Thyroid gland (tissue), 4 donors: ENCODE results near the gene GPHA2. TPM values are rescaled to one million over a fixed set of nuclear protein-coding genes. Genes with fewer than 3 reads are reported as not detected.
A peak's percentile ranks its signal among the peaks of the same experiment; 100 is the strongest.

Experiments used
- DNase-seq, 2 donors: peaks; one replicate each; pipeline ENCODE4 v3.0.0-alpha.2; 2019
- H3K27ac ChIP-seq, 3 donors: fragments of 200-600 bp; sonication (generic); 1 replicate in 2 of 3; 2 replicates in 1 of 3; pipeline ENCODE4 v1.5.1; 2016 to 2019; ENCODE audit warnings: mild to moderate bottlenecking in 1 of 3, moderate library complexity in 1 of 3
- H3K27me3 ChIP-seq: fragments of 200-600 bp; sonication (generic); one replicate; pipeline ENCODE4 v1.5.1; 2019
- H3K36me3 ChIP-seq, 2 donors: fragments of 200-600 bp; sonication (generic); one replicate each; pipeline ENCODE4 v1.5.1; 2016 to 2019
- H3K4me1 ChIP-seq, 2 donors: fragments of 200-600 bp; sonication (generic); one replicate each; pipeline ENCODE4 v1.5.1; 2017 to 2019
- H3K4me3 ChIP-seq, 3 donors: fragments of 200-600 bp; sonication (generic); replicated peaks in 1 of 3; 1 replicate in 2 of 3; 2 replicates in 1 of 3; pipeline ENCODE4 v1.5.1; 2016; ENCODE audit warnings: mild to moderate bottlenecking in 1 of 3
- H3K9me3 ChIP-seq: fragments of 200-600 bp; sonication (generic); one replicate; pipeline ENCODE4 v1.5.1; 2017
- CTCF ChIP-seq, 6 experiments: fragments of 200-600 bp in 3 of 6; fragments of 450-650 bp in 3 of 6; sonication (generic) in 3 of 6; IDR thresholded peaks; one replicate each; pipeline ENCODE4 v1.5.1; 2016 to 2019; ENCODE audit warnings: antibody characterized with exemption in 6 of 6, mild to moderate bottlenecking in 2 of 6, inconsistent platforms in 1 of 6, moderate library complexity in 1 of 6
- POLR2A ChIP-seq, 2 donors: fragments of 450-650 bp; IDR thresholded peaks; one replicate each; pipeline ENCODE4 v1.6.1; 2017; ENCODE audit warnings: antibody characterized with exemption in 2 of 2, mild to moderate bottlenecking in 2 of 2, moderate library complexity in 1 of 2
- WGBS, 2 donors: methylation state at CpG; one replicate each; pipeline ENCODE4 v1.1.5; 2017; 5-methylcytosine and 5-hydroxymethylcytosine counted together
- intact Hi-C: fragments of 100-400 bp; cut with DNase I; formaldehyde crosslinking; loops from one replicate; pipeline ENCODE4 v1.15.1; 2023
- microRNA counts, 2 donors: library from miRNA; unstranded; fragments of <30 nt; microRNA quantifications; one replicate each; lab custom pipeline; 2016 to 2017
- microRNA-seq: library from miRNA; unstranded; fragments of <30 nt; microRNA quantifications from one replicate; pipeline ENCODE4, GENCODE V29; 2016
- small RNA-seq: library from RNA; depleted of rRNA; stranded (forward); fragments of <200 nt; gene quantifications from one replicate; pipeline ENCODE3, GENCODE V24; 2016
- total RNA-seq, 4 donors: library from RNA; depleted of rRNA; stranded (reverse); fragments of >200 nt; gene quantifications; one replicate each; pipeline ENCODE4 v1.2.3, GENCODE V29; 2016

Gene GPHA2
- total RNA-seq, 4 donors from 2014 or later = 0.94 TPM; not detected in 3

DNA sequence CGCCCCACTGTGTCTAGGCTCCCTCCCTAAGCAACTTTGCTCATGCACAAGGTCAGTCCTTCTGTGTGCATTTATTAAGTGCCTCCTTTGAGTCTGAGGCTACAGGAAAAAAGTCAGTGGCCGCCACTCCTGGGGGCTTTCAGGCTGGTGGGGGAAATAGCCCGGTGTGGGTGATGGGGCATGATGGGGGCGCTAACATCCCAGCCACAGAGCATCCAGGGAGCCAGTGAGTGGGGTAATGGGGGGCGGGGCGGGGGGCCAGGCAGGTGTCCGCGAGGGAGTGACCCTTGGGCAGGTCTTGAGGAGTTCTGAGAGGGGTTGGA, 47.3 kb downstream of the GPHA2 start:
- WGBS, 2 donors = 49 to 56% methylated on average over 2 to 5 of the region's 8 CpGs
- H3K4me1 ChIP-seq = peaks cover 3 to 16% of the 10 kb centered on the region in 2 donors
- TF ChIP-seq CTCF (IDR thresholded peaks at IDR 0.05) = no peak
- no peak for TF ChIP-seq POLR2A (IDR thresholded peaks at IDR 0.05)
- no peaks in the 10 kb centered on the region for H3K36me3 ChIP-seq
- H3K4me3 ChIP-seq = no peak overlapping the region
- H3K27me3 ChIP-seq = no peaks in the 10 kb centered on the region
- intact Hi-C loops = no loop called here
- no peaks in the 10 kb centered on the region for H3K9me3 ChIP-seq
- no peak for DNase-seq
- no peak overlapping the region for H3K27ac ChIP-seq

DNA sequence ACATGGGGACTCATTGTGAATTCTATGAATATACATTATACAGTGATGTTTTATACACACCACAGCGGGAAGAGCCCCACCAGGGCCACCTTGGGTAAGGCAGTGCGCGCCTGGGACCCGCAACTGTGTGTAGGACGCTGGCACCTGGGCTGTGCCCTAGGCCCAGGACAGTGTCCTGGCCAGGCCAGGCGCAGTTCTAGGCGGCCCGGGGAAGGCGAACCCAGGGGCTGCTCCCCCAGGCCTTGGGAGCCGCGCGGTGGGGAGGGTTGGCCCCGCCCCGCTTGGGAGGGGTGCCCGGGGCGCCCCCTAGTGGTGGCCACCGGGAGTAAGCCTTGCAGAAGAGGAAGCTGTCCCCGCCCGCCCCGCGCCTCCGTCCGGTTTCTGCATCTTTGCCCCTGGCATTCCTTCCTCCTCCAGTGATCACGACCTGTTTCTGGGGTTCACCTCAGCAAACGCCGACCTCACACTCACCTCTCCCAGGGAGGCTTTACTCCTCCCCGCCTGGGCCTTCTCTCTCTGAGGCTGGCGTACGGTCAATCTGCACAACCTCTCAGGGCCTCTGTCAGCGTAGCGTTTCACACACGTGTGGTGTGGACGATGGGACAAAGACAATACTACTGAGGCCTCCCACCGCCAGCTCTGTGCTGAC, 47.8 kb downstream of the GPHA2 start:
- Histone ChIP-seq H3K36me3 (no peaks in the 10 kb centered on the region), H3K9me3 (no peaks in the 10 kb centered on the region), H3K4me1 (peaks cover 3 to 16% of the 10 kb centered on the region in 2 donors), H3K27me3 (no peaks in the 10 kb centered on the region), H3K27ac (no peak overlapping the region), H3K4me3 (no peak overlapping the region)
- peak; percentile 72 to 80 for DNase-seq
- intact Hi-C loops = no loop called here
- peak; percentile 78 to 100 (median 93) for TF ChIP-seq CTCF (IDR thresholded peaks at IDR 0.05)
- no peak for TF ChIP-seq POLR2A (IDR thresholded peaks at IDR 0.05)
- WGBS, 2 donors = 17 to 18% methylated on average over 23 to 33 of the region's 34 CpGs

DNA sequence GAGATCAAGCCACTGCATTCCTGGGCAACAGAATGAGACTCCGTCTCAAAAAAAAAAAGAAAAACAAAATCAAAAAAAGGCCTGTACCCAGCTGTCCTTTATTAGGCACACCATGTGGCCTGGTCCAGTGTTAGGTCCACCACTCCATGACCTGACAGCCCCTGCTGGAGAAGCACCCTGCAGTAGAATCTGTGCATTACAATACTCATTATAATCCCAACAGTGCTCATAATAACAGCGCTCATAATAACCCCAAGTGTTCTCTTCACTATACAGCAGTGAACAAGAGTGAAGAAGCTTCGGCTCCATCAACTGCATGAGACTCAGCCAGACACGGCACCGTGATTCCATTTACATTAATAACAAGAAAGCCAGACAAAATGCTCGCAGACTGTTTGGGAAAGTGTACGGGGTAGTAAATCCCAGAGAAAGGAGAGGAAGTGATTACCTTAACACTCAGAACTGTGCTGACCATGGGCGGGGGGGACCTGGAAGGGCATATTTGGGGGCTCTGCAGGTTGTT, 48.4 kb downstream of the GPHA2 start:
- no peaks in the 10 kb centered on the region for H3K27me3 ChIP-seq
- no peaks in the 10 kb centered on the region for H3K36me3 ChIP-seq
- H3K4me3 ChIP-seq = no peak overlapping the region
- intact Hi-C loops = no loop called here
- peaks cover 3 to 16% of the 10 kb centered on the region in 2 donors for H3K4me1 ChIP-seq
- 83 to 91% methylated on average over 8 of the region's 8 CpGs for WGBS, 2 donors
- DNase-seq = no peak
- no peaks in the 10 kb centered on the region for H3K9me3 ChIP-seq
- H3K27ac ChIP-seq = no peak overlapping the region
- TF ChIP-seq CTCF (IDR thresholded peaks at IDR 0.05) (no peak), POLR2A (IDR thresholded peaks at IDR 0.05) (no peak)

- Histone ChIP-seq H3K27me3 (no peaks in the 10 kb centered on the region), H3K36me3 (no peaks in the 10 kb centered on the region), H3K4me1 (peaks cover 3 to 16% of the 10 kb centered on the region in 2 donors), H3K9me3 (no peaks in the 10 kb centered on the region), H3K4me3 (no peak overlapping the region), H3K27ac (no peak overlapping the region)
- TF ChIP-seq CTCF (IDR thresholded peaks at IDR 0.05) (no peak), POLR2A (IDR thresholded peaks at IDR 0.05) (no peak)
- WGBS, 2 donors = 84 to 89% methylated on average over 15 of the region's 15 CpGs
- no peak for DNase-seq
- intact Hi-C loops = no loop called here
Observed at GRCh38 chr11:64885367-64886286, 50.1 kb downstream of the GPHA2 start.

MicroRNAs within 50 kb of the gene (microRNA counts, 767-probe panel; counts per million panel counts)
- 2,296 to 3,722 counts per million in 2 donors for microRNA hsa-miR-192-5p (lab: Ali Mortazavi, UCI)

Small RNA genes within 50 kb of the gene (microRNA-seq; reads per million reads assigned to microRNA genes)
- gene MIR6749 (not detected), gene MIR6750 (not detected)

Small RNA genes within 50 kb of the gene (small RNA-seq; reads per million reads assigned to genes)
- gene MIR6749 = not detected
- not detected for gene MIR6750

Other genes with a start within 250 kb of the GPHA2 start
- 10 to 100 TPM in 1 of 4 donors, 1 to 10 TPM in 3; 2.0 to 12.3 (median 4.8) TPM for gene NRXN2, start 212.7 kb downstream of the GPHA2 start, total RNA-seq
- gene RASGRP2, start 191.8 kb downstream of the GPHA2 start, total RNA-seq = 1 to 10 TPM; 2.8 to 8.9 (median 6.6) TPM
- gene PYGM, start 175.9 kb downstream of the GPHA2 start, total RNA-seq = 10 to 100 TPM in 1 of 4 donors, 1 to 10 TPM in 3; 4.3 to 14.8 (median 6.7) TPM
- gene SF1, start 157.4 kb downstream of the GPHA2 start, total RNA-seq = 100 to 1,000 TPM; 171 to 419 (median 297) TPM
- 10 to 100 TPM; 35.5 to 77.8 (median 37.5) TPM for gene MAP4K2, start 132.7 kb downstream of the GPHA2 start, total RNA-seq
- 10 to 100 TPM; 23.5 to 31.5 (median 25.1) TPM for gene MEN1, start 125.3 kb downstream of the GPHA2 start, total RNA-seq
- gene CDC42BPG, start 91.2 kb downstream of the GPHA2 start, total RNA-seq = 10 to 100 TPM in 2 of 4 donors, 1 to 10 TPM in 2; 7.8 to 13.9 (median 10.2) TPM
- gene EHD1, start 57.3 kb downstream of the GPHA2 start, total RNA-seq = 10 to 100 TPM; 53.5 to 90.7 (median 67.4) TPM
- 10 to 100 TPM; 19.5 to 43.1 (median 36.7) TPM for gene ATG2A, start 18.7 kb downstream of the GPHA2 start, total RNA-seq
- gene PPP2R5B, start 11.2 kb downstream of the GPHA2 start, total RNA-seq = 10 to 100 TPM; 14.8 to 30.1 (median 21.7) TPM
- gene MAJIN, start 36.2 kb upstream of the GPHA2 start, total RNA-seq = under 1 TPM in 1 of 4 donors, not detected in 3; 0.27 TPM
- 1 to 10 TPM; 1.2 to 9.1 (median 2.3) TPM for gene BATF2, start 61.1 kb upstream of the GPHA2 start, total RNA-seq
- 100 to 1,000 TPM in 3 of 4 donors, 10 to 100 TPM in 1; 76.6 to 166 (median 119) TPM for gene ARL2, start 78.3 kb upstream of the GPHA2 start, total RNA-seq
- gene SNX15, start 91.5 kb upstream of the GPHA2 start, total RNA-seq = 10 to 100 TPM; 11.6 to 36.4 (median 19.2) TPM
- 10 to 100 TPM in 1 of 4 donors, 1 to 10 TPM in 3; 2.1 to 13.1 (median 6.0) TPM for gene SAC3D1, start 105.3 kb upstream of the GPHA2 start, total RNA-seq
- 10 to 100 TPM in 1 of 4 donors, 1 to 10 TPM in 3; 5.6 to 21.5 (median 6.8) TPM for gene NAALADL1, start 122.7 kb upstream of the GPHA2 start, total RNA-seq
- gene CDCA5, start 148.1 kb upstream of the GPHA2 start, total RNA-seq = 1 to 10 TPM in 1 of 4 donors, under 1 TPM in 2, not detected in 1; 0.71 to 1.8 (median 0.81) TPM
- gene ZFPL1, start 148.3 kb upstream of the GPHA2 start, total RNA-seq = 10 to 100 TPM; 28.3 to 74.4 (median 49.3) TPM
- gene VPS51, start 160.3 kb upstream of the GPHA2 start, total RNA-seq = 100 to 1,000 TPM; 222 to 608 (median 469) TPM
- 10 to 100 TPM; 20.0 to 99.4 (median 53.5) TPM for gene TM7SF2, start 176.0 kb upstream of the GPHA2 start, total RNA-seq
- gene ZNHIT2, start 181.8 kb upstream of the GPHA2 start, total RNA-seq = 10 to 100 TPM; 17.3 to 38.5 (median 25.9) TPM
- gene FAU, start 186.2 kb upstream of the GPHA2 start, total RNA-seq = 1,000 to 10,000 TPM in 1 of 4 donors, 100 to 1,000 TPM in 3; 524 to 2,189 (median 600) TPM
- 100 to 1,000 TPM in 2 of 4 donors, 10 to 100 TPM in 2; 70.9 to 112 (median 91.6) TPM for gene MRPL49, start 186.4 kb upstream of the GPHA2 start, total RNA-seq
- gene SYVN1, start 198.6 kb upstream of the GPHA2 start, total RNA-seq = 100 to 1,000 TPM in 1 of 4 donors, 10 to 100 TPM in 3; 28.8 to 103 (median 69.7) TPM
- not detected for gene SPDYC, start 234.3 kb upstream of the GPHA2 start, total RNA-seq
- 100 to 1,000 TPM; 265 to 519 (median 340) TPM for gene CAPN1, start 246.0 kb upstream of the GPHA2 start, total RNA-seq